8988T (cell line): ENCODE data around the gene CASD1.
A peak's percentile ranks its signal among the peaks of the same experiment; 100 is the strongest.

ENCODE experiments used
- DNase-seq: peaks from one replicate; pipeline ENCODE4 v3.0.0; 2011

Gene CASD1

GRCh38 chr7:94509264-94509886, at the start of gene CASD1:
Gene CASD1, plus strand, starts transcription at chr7:94509809. Its CDS starts 276 bp downstream, at chr7:94510085.
- DNase-seq, result peak; percentile 61

GRCh38 chr7:94466516-94466915, 43.1 kb upstream of the CASD1 start:
- no peak for DNase-seq

GRCh38 chr7:94471604-94472003, 38.0 kb upstream of the CASD1 start:
- no peak for DNase-seq

DNA sequence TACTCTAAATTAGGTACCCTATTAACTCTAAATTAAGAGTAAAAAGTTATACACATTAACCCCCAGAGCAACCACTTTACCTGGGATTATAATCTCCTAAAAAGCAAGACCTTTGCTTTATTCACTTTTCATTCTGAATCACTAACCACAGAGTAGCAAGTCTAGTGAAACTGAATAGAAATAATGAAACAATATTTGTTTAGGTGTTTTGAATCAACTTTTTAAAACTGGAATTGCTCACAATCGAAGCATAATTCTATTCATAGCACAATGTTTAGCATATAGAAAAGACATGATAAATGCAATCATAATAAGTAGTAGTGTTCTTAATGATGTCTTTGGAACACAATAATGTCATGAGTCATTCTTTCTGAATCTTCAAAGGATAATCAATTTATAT, 37.0 kb upstream of the CASD1 start:
- no peak for DNase-seq

GRCh38 chr7:94476251-94476840, 33.3 kb upstream of the CASD1 start:
- DNase-seq, result no peak

DNA sequence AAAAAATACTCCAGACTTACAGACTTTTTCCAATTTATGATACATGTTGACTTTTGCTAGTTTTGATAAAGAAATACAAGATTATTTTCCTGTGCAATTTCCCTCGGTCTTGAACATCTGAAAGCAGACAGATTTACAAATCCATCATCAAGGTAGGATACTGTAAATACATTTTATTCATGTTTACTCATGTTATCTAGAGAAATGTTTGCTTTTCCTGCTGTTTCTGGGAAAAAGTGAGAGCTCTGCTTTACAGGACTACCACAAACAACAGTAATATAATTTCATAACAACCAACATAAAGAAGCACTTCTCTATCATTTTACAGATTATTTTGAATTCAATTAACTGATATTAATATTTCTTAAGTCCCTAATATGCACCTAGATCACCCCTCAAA, 31.7 kb upstream of the CASD1 start:
- DNase-seq, result no peak

GRCh38 chr7:94478648-94479214, 30.9 kb upstream of the CASD1 start:
- DNase-seq, result no peak

DNA sequence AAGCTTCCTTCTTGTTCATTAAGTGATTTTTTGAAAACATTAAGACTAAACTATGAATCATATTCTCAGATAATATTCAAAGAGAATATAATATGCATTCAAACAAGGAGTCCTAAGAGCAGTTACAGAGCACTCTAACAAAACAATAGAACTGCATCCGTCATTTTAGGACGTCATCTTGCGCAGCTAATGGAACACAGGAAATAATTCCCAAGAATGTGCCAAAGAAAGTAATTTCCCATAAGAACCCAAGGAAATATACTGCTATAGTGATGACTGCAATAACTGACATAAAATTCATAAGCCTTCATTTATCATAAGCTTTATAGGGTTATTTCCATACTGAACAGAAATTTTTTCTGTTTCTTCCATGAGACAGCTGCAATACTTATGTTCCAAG, 28.3 kb upstream of the CASD1 start:
- no peak for DNase-seq

GRCh38 chr7:94482796-94483195, 26.8 kb upstream of the CASD1 start:
- DNase-seq, result no peak

- DNase-seq, result no peak
Measured at GRCh38 chr7:94483843-94484242, 25.8 kb upstream of the CASD1 start.

- no peak for DNase-seq
Measured at GRCh38 chr7:94486216-94486615, 23.4 kb upstream of the CASD1 start.

DNA sequence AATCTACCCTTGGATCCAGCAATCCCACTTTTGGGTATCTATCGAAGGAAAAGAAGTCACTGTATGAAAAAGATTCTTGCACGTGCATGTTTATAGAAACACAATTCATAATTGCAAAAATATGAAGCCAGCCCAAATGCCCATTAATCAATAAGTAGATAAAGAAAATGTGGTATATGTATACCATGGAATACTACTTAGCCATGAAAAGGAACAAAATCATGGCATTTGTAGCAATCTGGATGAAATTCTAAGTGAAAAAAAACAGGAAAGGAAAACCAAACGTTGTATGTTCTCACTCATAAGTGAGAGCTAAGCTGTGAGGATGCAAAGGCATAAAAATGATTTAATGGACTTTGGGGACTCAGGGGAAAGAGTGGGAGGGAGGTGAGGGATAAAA, 18.2 kb upstream of the CASD1 start:
- DNase-seq, result no peak

- DNase-seq, result no peak
Measured at GRCh38 chr7:94492601-94493000, 17.0 kb upstream of the CASD1 start.

DNA sequence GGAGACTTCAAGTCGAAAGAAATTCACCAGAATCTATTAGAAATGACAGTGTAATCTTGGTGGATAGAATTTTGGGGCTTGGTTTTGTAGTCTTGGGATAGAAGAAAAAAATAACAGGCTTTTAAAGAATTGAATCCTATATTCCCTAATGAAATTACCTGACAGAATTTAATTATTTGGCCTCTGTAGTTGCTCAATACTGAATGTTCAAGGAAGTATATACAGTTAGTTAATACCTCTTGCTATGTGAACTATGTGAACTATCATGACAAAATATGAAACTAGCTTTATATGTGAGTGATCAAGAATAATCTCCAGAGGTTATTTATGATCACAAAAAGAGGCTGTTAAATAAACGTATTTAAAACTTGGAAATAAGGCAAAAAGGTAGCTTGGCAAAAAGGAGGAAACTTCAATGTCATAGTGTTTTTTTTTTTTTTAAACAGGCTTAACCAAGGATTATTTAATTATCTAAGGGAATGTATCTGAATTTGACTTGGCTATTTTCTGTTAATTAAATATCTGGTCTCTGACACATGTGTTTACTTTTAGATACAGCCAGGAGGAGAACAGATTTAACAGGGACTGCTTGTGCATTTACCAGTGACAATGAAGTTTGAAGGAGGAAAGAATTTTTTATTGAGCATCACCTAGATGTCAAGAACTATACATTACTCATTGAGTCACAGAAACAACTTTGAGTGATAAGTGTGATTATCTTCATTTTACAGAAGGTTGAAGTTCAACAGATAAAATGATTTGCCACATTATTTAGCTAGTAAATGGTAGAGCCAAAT, 11.5 kb upstream of the CASD1 start:
- no peak for DNase-seq

GRCh38 chr7:94498918-94499317, 10.7 kb upstream of the CASD1 start:
- no peak for DNase-seq

GRCh38 chr7:94507462-94507861, 2.1 kb upstream of the CASD1 start:
- no peak for DNase-seq

GRCh38 chr7:94507962-94508361, 1.6 kb upstream of the CASD1 start:
- DNase-seq, result no peak

DNA sequence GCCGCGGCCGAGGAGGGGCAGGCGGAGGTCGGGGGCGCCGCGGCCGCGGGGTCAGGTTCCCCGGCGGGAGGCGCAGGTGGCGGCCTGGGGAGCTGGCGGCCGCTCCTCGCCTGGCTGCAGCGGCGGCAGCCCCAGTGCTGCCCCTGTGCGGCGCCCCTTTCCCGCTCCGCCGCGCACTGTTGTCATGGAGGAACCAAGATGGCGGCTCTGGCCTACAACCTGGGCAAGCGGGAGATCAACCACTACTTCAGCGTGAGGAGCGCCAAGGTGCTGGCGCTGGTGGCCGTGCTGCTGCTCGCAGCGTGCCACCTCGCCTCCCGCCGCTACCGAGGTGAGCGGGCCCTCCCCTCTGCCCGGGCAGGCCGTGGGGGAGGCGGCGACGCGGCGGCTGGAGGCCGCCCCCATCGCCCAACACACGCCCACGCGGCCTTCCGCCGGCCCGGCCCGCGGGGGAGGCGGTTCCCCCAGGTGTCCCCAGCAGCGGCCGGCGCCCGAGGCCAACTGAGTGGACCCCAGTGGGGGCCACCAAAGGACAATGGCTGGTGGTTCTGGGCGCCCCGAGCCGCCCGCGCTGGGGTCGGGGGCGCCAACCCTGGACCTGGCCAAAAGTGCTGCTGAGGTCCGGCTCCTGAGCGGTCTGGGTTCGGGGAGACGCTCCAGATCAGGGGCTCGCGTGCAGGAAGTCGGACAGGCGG, 425 bp downstream of the CASD1 start:
- peak; percentile 67 for DNase-seq

GRCh38 chr7:94510582-94511496, 1.2 kb downstream of the CASD1 start:
- peak; percentile 26 for DNase-seq

DNA sequence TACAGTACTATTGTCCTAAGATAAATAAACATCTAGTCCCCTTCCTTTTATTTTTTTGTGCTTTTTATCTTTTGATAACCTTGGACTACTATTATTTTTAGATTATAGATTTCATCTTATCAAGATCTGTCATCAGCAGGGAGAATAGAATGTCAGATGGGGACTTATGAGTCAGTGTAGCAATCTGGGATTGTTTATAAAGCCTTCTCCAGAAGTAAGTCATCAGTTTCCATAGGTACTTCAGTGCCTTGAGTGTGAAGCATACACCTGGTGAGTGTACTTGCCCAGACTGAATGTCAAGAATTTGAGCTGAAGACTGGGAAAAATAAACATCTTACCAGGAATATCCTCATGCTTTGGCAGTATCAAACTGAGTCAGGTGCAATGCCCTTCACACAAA, 2.1 kb downstream of the CASD1 start:
- DNase-seq, result no peak

GRCh38 chr7:94512735-94513564, 3.3 kb downstream of the CASD1 start:
- no peak for DNase-seq
